H9 (cell line): ENCODE data around the gene ERAS. TPM values are rescaled to one million over a fixed set of nuclear protein-coding genes. Genes with fewer than 3 reads are reported as not detected.

Experiments
- DNase-seq: peaks from one replicate; pipeline ENCODE4 v3.0.0-alpha.2; 2017
- H2AFZ ChIP-seq: one replicate; pipeline ENCODE4 v1.6.1; 2013; ENCODE audit warnings: mild to moderate bottlenecking, low read length, control low read depth, moderate library complexity
- H2AK5ac ChIP-seq: 2 replicates; pipeline ENCODE4 v1.6.1; 2013; ENCODE audit warnings: low read length, control low read depth, mixed read lengths; ENCODE audit not compliant: insufficient read length
- H2BK120ac ChIP-seq: one replicate; pipeline ENCODE4 v1.6.1; 2013; ENCODE audit warnings: low read depth, mild to moderate bottlenecking, low read length, control low read depth, inconsistent platforms; ENCODE audit not compliant: poor library complexity, severe bottlenecking
- H2BK12ac ChIP-seq: 2 replicates; pipeline ENCODE4 v1.6.1; 2013; ENCODE audit warnings: low read length, control low read depth, mixed read lengths, low read depth; ENCODE audit not compliant: insufficient read length
- H2BK15ac ChIP-seq: 2 replicates; pipeline ENCODE4 v1.6.1; 2013; ENCODE audit warnings: low read depth, low read length, control low read depth
- H2BK20ac ChIP-seq: one replicate; pipeline ENCODE4 v1.6.1; 2013; ENCODE audit warnings: low read depth, mild to moderate bottlenecking, low read length, control low read depth, inconsistent platforms; ENCODE audit not compliant: poor library complexity, severe bottlenecking
- H2BK5ac ChIP-seq: 2 replicates; pipeline ENCODE4 v1.6.1; 2013; ENCODE audit warnings: low read length, control low read depth, mixed read lengths; ENCODE audit not compliant: insufficient read length
- H3K14ac ChIP-seq: 2 replicates; pipeline ENCODE4 v1.6.1; 2013; ENCODE audit warnings: low read length, control low read depth; ENCODE audit not compliant: insufficient read depth
- H3K18ac ChIP-seq: 2 replicates; pipeline ENCODE4 v1.6.1; 2013; ENCODE audit warnings: low read depth, mild to moderate bottlenecking, mixed read lengths, low read length, control low read depth; ENCODE audit not compliant: insufficient read length
- H3K23ac ChIP-seq: 2 replicates; pipeline ENCODE4 v1.6.1; 2013; ENCODE audit warnings: low read length, control low read depth, mixed read lengths, low read depth; ENCODE audit not compliant: insufficient read length
- H3K23me2 ChIP-seq: 2 replicates; pipeline ENCODE4 v1.6.1; 2013; ENCODE audit warnings: low read depth, mild to moderate bottlenecking, mixed read lengths, low read length, control low read depth; ENCODE audit not compliant: insufficient read length, poor library complexity, severe bottlenecking
- H3K27ac ChIP-seq: 2 replicates; pipeline ENCODE4 v1.5.1; 2013; ENCODE audit warnings: low read length, control low read depth, mixed read lengths, low read depth; ENCODE audit not compliant: insufficient read length
- H3K27me3 ChIP-seq: 2 replicates; pipeline ENCODE4 v1.6.1; 2013; ENCODE audit warnings: low read length, control low read depth, inconsistent platforms; ENCODE audit not compliant: insufficient read depth
- H3K4ac ChIP-seq: 2 replicates; pipeline ENCODE4 v1.6.1; 2013; ENCODE audit warnings: low read depth, mild to moderate bottlenecking, control low read depth, inconsistent platforms, low read length, moderate library complexity
- H3K4me1 ChIP-seq: 2 replicates; pipeline ENCODE4 v1.6.1; 2013; ENCODE audit warnings: low read length, control low read depth, inconsistent platforms; ENCODE audit not compliant: insufficient read depth
- H3K4me2 ChIP-seq: 2 replicates; pipeline ENCODE4 v1.6.1; 2013; ENCODE audit warnings: low read length, control low read depth, mixed read lengths; ENCODE audit not compliant: insufficient read length, insufficient read depth
- H3K56ac ChIP-seq: 2 replicates; pipeline ENCODE4 v1.6.1; 2013; ENCODE audit warnings: low read depth, mild to moderate bottlenecking, mixed read lengths, low read length, control low read depth; ENCODE audit not compliant: insufficient read length
- H3K79me1 ChIP-seq: 2 replicates; pipeline ENCODE4 v1.6.1; 2013; ENCODE audit warnings: low read depth, mild to moderate bottlenecking, moderate library complexity, low read length, control low read depth, inconsistent platforms; ENCODE audit not compliant: insufficient read depth, poor library complexity, severe bottlenecking
- H3K79me2 ChIP-seq: 2 replicates; pipeline ENCODE4 v1.6.1; 2013; ENCODE audit warnings: low read length, control low read depth, inconsistent platforms; ENCODE audit not compliant: insufficient read depth
- H3K9ac ChIP-seq: 2 replicates; pipeline ENCODE4 v1.6.1; 2013; ENCODE audit warnings: low read length, control low read depth, mixed read lengths; ENCODE audit not compliant: insufficient read length; ENCODE audit errors: extremely low read depth
- H3K9me3 ChIP-seq: one replicate; pipeline ENCODE4 v1.6.1; 2013; ENCODE audit warnings: low read depth, low read length, inconsistent platforms; ENCODE audit not compliant: control insufficient read depth
- H3T11ph ChIP-seq: one replicate; pipeline ENCODE4 v1.6.1; 2013; ENCODE audit warnings: mild to moderate bottlenecking, low read length, control low read depth, inconsistent platforms
- H4K20me1 ChIP-seq: one replicate; pipeline ENCODE4 v1.6.1; 2013; ENCODE audit not compliant: control insufficient read depth, insufficient read length, insufficient read depth
- H4K5ac ChIP-seq: 2 replicates; pipeline ENCODE4 v1.6.1; 2013; ENCODE audit warnings: low read depth, mild to moderate bottlenecking, mixed read lengths, low read length, control low read depth; ENCODE audit not compliant: insufficient read length
- H4K8ac ChIP-seq: replicated peaks from 2 replicates; pipeline ENCODE4 v1.6.1; 2013; ENCODE audit warnings: low read length, control low read depth, mixed read lengths, low read depth; ENCODE audit not compliant: insufficient read length
- H4K91ac ChIP-seq: 2 replicates; pipeline ENCODE4 v1.6.1; 2013; ENCODE audit warnings: low read depth, mild to moderate bottlenecking, moderate library complexity, mixed read lengths, low read length, control low read depth; ENCODE audit not compliant: insufficient read length
- H3K27ac Mint-ChIP-seq, 3 experiments: 2 replicates in 2 of 3; 3 replicates in 1 of 3; pipeline ENCODE4 v1.8.0; 2020 to 2021; ENCODE audit warnings: mixed read lengths in 3 of 3, mild to moderate bottlenecking in 1 of 3, moderate library complexity in 1 of 3
- H3K27me3 Mint-ChIP-seq: 2 replicates; pipeline ENCODE4 v1.8.0; 2021; ENCODE audit warnings: low read depth, mild to moderate bottlenecking, moderate library complexity, mixed read lengths
- H3K36me3 Mint-ChIP-seq, 3 experiments: 2 replicates in 2 of 3; 3 replicates in 1 of 3; pipeline ENCODE4 v1.8.0; 2020 to 2021; ENCODE audit warnings: low read depth in 3 of 3, mixed read lengths in 3 of 3; ENCODE audit not compliant: insufficient read depth in 1 of 3
- H3K4me1 Mint-ChIP-seq, 2 experiments: 2 replicates each; pipeline ENCODE4 v1.8.0; 2020; ENCODE audit warnings: mixed read lengths in 2 of 2
- H3K4me3 Mint-ChIP-seq, 2 experiments: 2 replicates in 1 of 2; 3 replicates in 1 of 2; pipeline ENCODE4 v1.8.0; 2020 to 2021; ENCODE audit warnings: mild to moderate bottlenecking in 2 of 2, mixed read lengths in 2 of 2, moderate library complexity in 1 of 2
- H3K9me3 Mint-ChIP-seq, 2 experiments: 2 replicates in 1 of 2; 3 replicates in 1 of 2; pipeline ENCODE4 v1.8.0; 2020; ENCODE audit warnings: mild to moderate bottlenecking in 2 of 2, mixed read lengths in 2 of 2, moderate library complexity in 1 of 2
- WGBS: extraction: QIAGEN DNeasy Blood & Tissue Kit; methylation state at CpG from one replicate; pipeline ENCODE4 v1.1.7; 2013; ENCODE audit warnings: missing lambda C conversion rate, low lambda C conversion rate, mixed read lengths; ENCODE audit not compliant: insufficient read length; ENCODE audit errors: extremely low coverage; 5-methylcytosine and 5-hydroxymethylcytosine counted together
- long read RNA-seq: library from polyadenylated mRNA; unstranded; transcript quantifications from one replicate; pipeline ENCODE4 v2.0.0, GENCODE V29; 2020
- total RNA-seq: library from RNA; stranded (reverse); gene quantifications from 2 replicates; pipeline ENCODE4 v1.2.1, GENCODE V29; 2021
- TF ChIP-seq, protein P1 (sequence below): fragments of 200-600 bp; sonication (generic); conservative IDR thresholded peaks from 3 replicates; pipeline ENCODE4 v1.8.0; 2021; ENCODE audit warnings: antibody characterized with exemption, mild to moderate bottlenecking

The ERAS gene
- total RNA-seq: 0.18 TPM in 1 of 2 replicates, not detected in the other
- long read RNA-seq: 0 reads

DNA sequence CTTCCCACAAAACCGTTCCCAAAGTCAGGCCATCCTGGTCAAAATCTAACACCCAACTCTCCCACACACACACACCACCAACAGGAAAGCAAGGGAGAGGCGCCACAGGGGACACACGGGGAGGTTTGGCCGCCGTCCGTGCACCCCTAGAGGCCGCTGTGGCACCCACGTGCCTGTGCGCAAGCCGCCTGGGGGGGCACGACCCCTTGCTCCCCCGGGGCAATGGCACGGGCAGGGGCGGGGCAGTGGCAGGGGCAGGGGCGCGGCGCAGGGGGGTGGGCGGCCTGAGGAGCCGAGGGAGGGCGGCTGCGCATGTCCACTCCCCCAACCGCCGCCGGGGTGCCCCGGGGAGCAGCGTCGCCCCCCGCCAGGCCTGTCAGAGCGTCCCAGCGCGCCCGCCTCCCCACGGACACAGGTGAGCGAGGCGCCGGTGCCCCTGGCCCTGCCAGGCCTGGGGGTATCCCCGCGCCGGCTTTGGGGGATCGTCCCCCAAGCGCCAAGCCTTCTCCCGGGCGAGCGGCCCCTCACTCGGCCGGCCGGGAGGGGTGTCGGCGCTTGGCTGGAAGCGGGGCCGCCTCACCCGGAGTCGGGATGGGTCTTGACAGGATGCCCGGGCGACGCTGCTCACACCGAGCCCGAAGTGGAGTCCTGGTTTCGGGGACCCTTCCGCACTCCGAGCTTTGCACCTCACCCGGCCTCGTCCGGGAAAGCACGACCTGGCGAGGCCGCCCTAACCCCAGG, at the start of gene ERAS:
TSS of gene ERAS (plus strand) at position 379 of the 741 bp plus-strand sequence. CDS start 2,611 bp downstream, outside the sequence.
- Histone ChIP-seq H4K20me1 (no peaks in the 10 kb centered on the region), H3K79me2 (no peaks in the 10 kb centered on the region), H3K27me3 (no peaks in the 10 kb centered on the region; the same call in 1 of the 2 replicates), H4K8ac (no peak within 1 kb of the TSS), H3K4me1 (no peaks in the 10 kb centered on the region), H2BK15ac (no peak within 1 kb of the TSS), H3K27ac (no peak within 1 kb of the TSS), H2AK5ac (no peak within 1 kb of the TSS), H3K4ac (no peak within 1 kb of the TSS), H3K79me1 (no peaks in the 10 kb centered on the region), H2BK20ac (no peak within 1 kb of the TSS), H2BK12ac (no peak within 1 kb of the TSS), H2BK5ac (no peak within 1 kb of the TSS), H3K9me3 (peaks cover 18% of the 10 kb centered on the region), H4K91ac (no peak within 1 kb of the TSS), H3K18ac (no peak within 1 kb of the TSS), H3K23me2 (no peaks in the 10 kb centered on the region), H3K56ac (no peak within 1 kb of the TSS), H3K9ac (no peak within 1 kb of the TSS), H2AFZ (no peak within 1 kb of the TSS), H2BK120ac (no peak within 1 kb of the TSS), H3K4me2 (peak within 1 kb of the TSS; percentile 2), H3K14ac (no peak within 1 kb of the TSS), H4K5ac (no peak within 1 kb of the TSS), H3K23ac (no peak within 1 kb of the TSS), H3T11ph (no peak within 1 kb of the TSS)
- H3K27me3 Mint-ChIP-seq: peaks cover 19% of the 10 kb centered on the region
- peaks cover 33 to 48% (median 41%) of the 10 kb centered on the region in 3 experiments for H3K36me3 Mint-ChIP-seq
- WGBS: no CpG with 5 or more reads among the region's 67 CpGs
- peaks cover 0 to 6% of the 10 kb centered on the region in 2 experiments; a peak in 3 of 4 replicates for H3K4me1 Mint-ChIP-seq
- H3K27ac Mint-ChIP-seq: peak within 1 kb of the TSS in 1 of 3 experiments; percentile 71; a peak in 1 of 7 replicates
- H3K4me3 Mint-ChIP-seq: no peak within 1 kb of the TSS; a peak in 3 of 5 replicates
- H3K9me3 Mint-ChIP-seq: peaks cover 65 to 79% of the 10 kb centered on the region in 2 experiments
- no peak for DNase-seq
- TF ChIP-seq, protein P1, sequence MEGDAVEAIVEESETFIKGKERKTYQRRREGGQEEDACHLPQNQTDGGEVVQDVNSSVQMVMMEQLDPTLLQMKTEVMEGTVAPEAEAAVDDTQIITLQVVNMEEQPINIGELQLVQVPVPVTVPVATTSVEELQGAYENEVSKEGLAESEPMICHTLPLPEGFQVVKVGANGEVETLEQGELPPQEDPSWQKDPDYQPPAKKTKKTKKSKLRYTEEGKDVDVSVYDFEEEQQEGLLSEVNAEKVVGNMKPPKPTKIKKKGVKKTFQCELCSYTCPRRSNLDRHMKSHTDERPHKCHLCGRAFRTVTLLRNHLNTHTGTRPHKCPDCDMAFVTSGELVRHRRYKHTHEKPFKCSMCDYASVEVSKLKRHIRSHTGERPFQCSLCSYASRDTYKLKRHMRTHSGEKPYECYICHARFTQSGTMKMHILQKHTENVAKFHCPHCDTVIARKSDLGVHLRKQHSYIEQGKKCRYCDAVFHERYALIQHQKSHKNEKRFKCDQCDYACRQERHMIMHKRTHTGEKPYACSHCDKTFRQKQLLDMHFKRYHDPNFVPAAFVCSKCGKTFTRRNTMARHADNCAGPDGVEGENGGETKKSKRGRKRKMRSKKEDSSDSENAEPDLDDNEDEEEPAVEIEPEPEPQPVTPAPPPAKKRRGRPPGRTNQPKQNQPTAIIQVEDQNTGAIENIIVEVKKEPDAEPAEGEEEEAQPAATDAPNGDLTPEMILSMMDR: no peak
